K562 (cell line): ENCODE data around the gene PLXNB1. TPM values are rescaled to one million over a fixed set of nuclear protein-coding genes. Genes with fewer than 3 reads are reported as not detected.
A peak's percentile ranks its signal among the peaks of the same experiment; 100 is the strongest.

ENCODE experiments used
- ATF2 ChIP-seq: sonication (generic); formaldehyde crosslinking; IDR thresholded peaks from 2 replicates; pipeline ENCODE4 v1.8.1; 2022; ENCODE audit warnings: missing genetic modification reagents
- BHLHE40 ChIP-seq: IDR thresholded peaks from 2 replicates; pipeline ENCODE4 v1.6.1; 2011; ENCODE audit warnings: low read length, improper control_type of control experiment
- CTBP1 ChIP-seq: fragments of 450-650 bp; IDR thresholded peaks from 2 replicates; pipeline ENCODE4 v1.6.1; 2016; ENCODE audit warnings: borderline replicate concordance
- EP400 ChIP-seq: fragments of 450-650 bp; IDR thresholded peaks from 2 replicates; pipeline ENCODE4 v1.6.1; 2017; ENCODE audit warnings: antibody characterized with exemption, mild to moderate bottlenecking, moderate library complexity
- HDAC3 ChIP-seq: fragments of 450-650 bp; IDR thresholded peaks from 2 replicates; pipeline ENCODE4 v1.6.1; 2018; ENCODE audit warnings: borderline replicate concordance, mild to moderate bottlenecking, moderate library complexity; ENCODE audit not compliant: partially characterized antibody
- KLF1 ChIP-seq: fragments of 450-650 bp; IDR thresholded peaks from 2 replicates; pipeline ENCODE4 v1.6.1; 2016; ENCODE audit warnings: missing genetic modification characterization, missing compliant biosample characterization
- MGA ChIP-seq: fragments of 450-650 bp; IDR thresholded peaks from 2 replicates; pipeline ENCODE4 v1.6.1; 2016; ENCODE audit warnings: mild to moderate bottlenecking, moderate library complexity
- SIN3A ChIP-seq, 2 experiments: fragments of 150-350 bp in 1 of 2; IDR thresholded peaks; 2 replicates each; pipeline ENCODE4 v1.6.1; 2011 to 2016; ENCODE audit warnings: borderline replicate concordance in 2 of 2, low read depth in 2 of 2, low read length in 2 of 2, mild to moderate bottlenecking in 2 of 2, moderate library complexity in 2 of 2; ENCODE audit not compliant: control insufficient read depth in 1 of 2
- SREBF1 ChIP-seq: fragments of 150-350 bp; IDR thresholded peaks from 2 replicates; pipeline ENCODE4 v1.6.1; 2014; ENCODE audit warnings: antibody characterized with exemption, low read depth, low read length, borderline replicate concordance
- VEZF1 ChIP-seq: fragments of 200-800 bp; sonication (Bioruptor generic); IDR thresholded peaks from 2 replicates; pipeline ENCODE4 v1.6.1; 2017; ENCODE audit warnings: missing genetic modification characterization, missing compliant biosample characterization
- ZNF764 ChIP-seq: fragments of 250-450 bp; sonication (Bioruptor Pico); IDR thresholded peaks from 2 replicates; pipeline ENCODE4 v1.4.0; 2020; ENCODE audit warnings: low read depth, mild to moderate bottlenecking, moderate library complexity
- polyA plus RNA-seq, 8 experiments: library from polyadenylated mRNA; depleted of rRNA in 4 of 8; stranded (reverse) in 5 of 8; unstranded in 3 of 8; fragments of >200 nt; fragmentation: Nextera tagmentation in 2 of 8; fragmentation: Illumina TruSeq in 1 of 8; extraction: Ambion mirVana in 2 of 8; extraction: Trizol in 1 of 8; gene quantifications; 2 replicates each; pipeline versions ENCODE4 v1.2.1 to v1.2.3, GENCODE V29; 2011 to 2014; ENCODE audit warnings: inconsistent platforms in 1 of 8, missing spikeins in 1 of 8
- total RNA-seq, 7 experiments: library from RNA; depleted of rRNA in 6 of 7; stranded (reverse); fragments of >200 nt in 6 of 7; fragmentation: Illumina TruSeq in 2 of 7; extraction: Trizol in 2 of 7; gene quantifications; 2 replicates each; pipeline versions ENCODE4 v1.2.1 to v1.2.3, GENCODE V29; 2011 to 2021; ENCODE audit warnings: low replicate concordance in 1 of 7

The PLXNB1 gene
- total and polyA plus RNA-seq, 9 of the 15 experiments (the other 6 are each of a cell fraction or from before 2014, with no cell fraction given), result 0.17 to 17.4 (median 6.0) TPM

- TF ChIP-seq MGA, result peak; percentile 49; the same call in 1 of the 2 replicates
- TF ChIP-seq SIN3A (IDR thresholded peaks at IDR 0.05; ENCODE audit: borderline replicate concordance in 2 of 2, control insufficient read depth in 1 of 2, low read depth in 2 of 2, low read length in 2 of 2), result peak; percentile 68 to 95; a peak in 3 of 4 replicates
- no peak for TF ChIP-seq HDAC3
- TF ChIP-seq ZNF764 (CRISPR knock-in tag), result no peak
- TF ChIP-seq ATF2 (CRISPR knock-in tag), result no peak
- TF ChIP-seq SREBF1, result no peak
- peak; percentile 75 for TF ChIP-seq VEZF1
- peak; percentile 75; the same call in 1 of the 2 replicates for TF ChIP-seq EP400
- TF ChIP-seq CTBP1, result peak; percentile 87; the same call in 1 of the 2 replicates
- 0 out of 2 replicates have a peak, but pooled peaks have one; percentile 52 for TF ChIP-seq KLF1 (tag)
- 0 out of 2 replicates have a peak, but pooled peaks have one; percentile 13 for TF ChIP-seq BHLHE40
These were observed 16.7 kb upstream of the PLXNB1 start, which contains the start of gene ATRIP (continued) for GRCh38 chr3:48446425-48447193.
